ENCODE measurements around the gene RGS8.

- TF ChIP-seq SUZ12 (IDR thresholded peaks at IDR 0.05; ENCODE audit: extremely low read depth, insufficient read depth, insufficient read length) (no peak), ZNF274 (IDR thresholded peaks at IDR 0.05; ENCODE audit: low read depth, low read length) (no peak)
Measured at GRCh38 chr1:182726912-182727311, 42.5 kb upstream of the RGS8 start.

All from NT2/D1 (cell line).